Measurements from ENCODE around the gene IFRD2. TPM values are rescaled to one million over a fixed set of nuclear protein-coding genes. Genes with fewer than 3 reads are reported as not detected.

The IFRD2 gene
- total RNA-seq, 2 donors from 2014 or later, result 56.6 to 70.9 TPM

GRCh38 chr3:50338965-50339364, 46.7 kb upstream of the IFRD2 start:
- Histone ChIP-seq H3K27ac (ENCODE audit: low read depth, low read length) (no peak overlapping the region), H3K4me3 (ENCODE audit: low read length) (no peak overlapping the region), H3K4me1 (ENCODE audit: control insufficient read depth, insufficient read depth, low read length) (peaks cover 10% of the 10 kb centered on the region), H3K27me3 (ENCODE audit: control insufficient read depth, insufficient read depth, low read length, poor library complexity, severe bottlenecking) (peaks cover 56% of the 10 kb centered on the region), H3K9ac (ENCODE audit: extremely low read depth, low read length, poor library complexity, severe bottlenecking) (no peak overlapping the region), H3K9me3 (ENCODE audit: control insufficient read depth, low read length) (no peaks in the 10 kb centered on the region), H3K36me3 (ENCODE audit: control insufficient read depth, insufficient read depth, low read length) (peaks cover 4% of the 10 kb centered on the region)
- no peaks in the 10 kb centered on the region for H3K36me3 Mint-ChIP-seq (ENCODE audit: low read depth)
- TF ChIP-seq, protein P1, sequence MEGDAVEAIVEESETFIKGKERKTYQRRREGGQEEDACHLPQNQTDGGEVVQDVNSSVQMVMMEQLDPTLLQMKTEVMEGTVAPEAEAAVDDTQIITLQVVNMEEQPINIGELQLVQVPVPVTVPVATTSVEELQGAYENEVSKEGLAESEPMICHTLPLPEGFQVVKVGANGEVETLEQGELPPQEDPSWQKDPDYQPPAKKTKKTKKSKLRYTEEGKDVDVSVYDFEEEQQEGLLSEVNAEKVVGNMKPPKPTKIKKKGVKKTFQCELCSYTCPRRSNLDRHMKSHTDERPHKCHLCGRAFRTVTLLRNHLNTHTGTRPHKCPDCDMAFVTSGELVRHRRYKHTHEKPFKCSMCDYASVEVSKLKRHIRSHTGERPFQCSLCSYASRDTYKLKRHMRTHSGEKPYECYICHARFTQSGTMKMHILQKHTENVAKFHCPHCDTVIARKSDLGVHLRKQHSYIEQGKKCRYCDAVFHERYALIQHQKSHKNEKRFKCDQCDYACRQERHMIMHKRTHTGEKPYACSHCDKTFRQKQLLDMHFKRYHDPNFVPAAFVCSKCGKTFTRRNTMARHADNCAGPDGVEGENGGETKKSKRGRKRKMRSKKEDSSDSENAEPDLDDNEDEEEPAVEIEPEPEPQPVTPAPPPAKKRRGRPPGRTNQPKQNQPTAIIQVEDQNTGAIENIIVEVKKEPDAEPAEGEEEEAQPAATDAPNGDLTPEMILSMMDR (conservative IDR thresholded peaks at IDR 0.05), result no peak
- H3K27me3 Mint-ChIP-seq (ENCODE audit: insufficient read depth), result peaks cover 55% of the 10 kb centered on the region
- no peaks in the 10 kb centered on the region for H3K9me3 Mint-ChIP-seq
- no peak overlapping the region for H3K27ac Mint-ChIP-seq
- DNase-seq, result no peak
- H3K4me1 Mint-ChIP-seq, result peaks cover 10% of the 10 kb centered on the region
- H3K4me3 Mint-ChIP-seq, result peak overlapping the region; percentile 80
- WGBS, 2 experiments (ENCODE audit: insufficient coverage in 1 of 2, insufficient read length in 1 of 2), result 91 to 100% methylated on average over 3 to 5 of the region's 5 CpGs

DNA sequence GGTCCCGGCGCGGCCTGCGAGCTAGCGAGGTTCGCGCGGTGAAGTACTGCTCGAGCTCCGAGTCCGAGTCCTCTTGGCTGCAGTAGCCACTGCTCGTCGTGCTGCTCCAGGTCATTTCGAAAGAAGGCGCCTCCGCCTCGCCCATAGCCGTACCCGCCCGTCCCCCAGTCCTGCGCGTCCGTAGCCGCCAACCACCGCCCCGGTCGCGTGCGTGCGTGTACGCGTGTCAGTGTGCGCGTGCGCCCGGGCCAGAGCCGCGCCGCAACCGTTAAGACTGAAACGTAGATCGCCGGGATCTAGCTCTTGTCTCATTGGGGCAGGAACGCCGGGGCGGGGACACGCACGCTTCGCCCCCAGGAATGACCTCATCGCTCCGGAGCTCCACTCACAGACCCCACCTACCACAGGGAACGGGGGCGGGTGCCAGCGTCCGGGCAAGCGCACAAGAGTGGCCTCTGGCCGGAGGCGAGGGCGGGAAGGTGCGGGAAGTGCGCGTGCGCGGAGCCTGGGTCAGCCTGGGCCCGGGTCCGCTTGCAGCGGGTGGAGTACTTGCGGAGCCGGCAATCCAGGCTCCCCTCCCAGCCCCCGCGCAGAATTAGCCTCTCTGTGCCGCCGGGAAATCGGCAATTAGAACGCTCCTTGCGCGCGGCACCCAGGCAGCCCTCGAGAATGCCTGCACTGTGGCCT, 45.1 kb upstream of the IFRD2 start:
- Histone ChIP-seq H3K4me1 (ENCODE audit: control insufficient read depth, insufficient read depth, low read length) (peaks cover 10% of the 10 kb centered on the region), H3K36me3 (ENCODE audit: control insufficient read depth, insufficient read depth, low read length) (peaks cover 10% of the 10 kb centered on the region), H3K9ac (ENCODE audit: extremely low read depth, low read length, poor library complexity, severe bottlenecking) (peak overlapping the region; percentile 64), H3K27ac (ENCODE audit: low read depth, low read length) (peak overlapping the region; percentile 67), H3K4me3 (ENCODE audit: low read length) (peak overlapping the region; percentile 92), H3K27me3 (ENCODE audit: control insufficient read depth, insufficient read depth, low read length, poor library complexity, severe bottlenecking) (peaks cover 43% of the 10 kb centered on the region), H3K9me3 (ENCODE audit: control insufficient read depth, low read length) (no peaks in the 10 kb centered on the region)
- Mint-ChIP-seq H3K9me3 (no peaks in the 10 kb centered on the region), H3K27ac (peak overlapping the region; percentile 98), H3K27me3 (ENCODE audit: insufficient read depth) (peaks cover 41% of the 10 kb centered on the region), H3K4me1 (peaks cover 10% of the 10 kb centered on the region), H3K4me3 (peak overlapping the region; percentile 80), H3K36me3 (ENCODE audit: low read depth) (peaks cover 6% of the 10 kb centered on the region)
- TF ChIP-seq, protein P1 (conservative IDR thresholded peaks at IDR 0.05), result no peak
- peak; percentile 100 for DNase-seq
- 0 to 1% methylated on average over 13 to 79 of the region's 79 CpGs for WGBS, 2 experiments (ENCODE audit: insufficient coverage in 1 of 2, insufficient read length in 1 of 2)

DNA sequence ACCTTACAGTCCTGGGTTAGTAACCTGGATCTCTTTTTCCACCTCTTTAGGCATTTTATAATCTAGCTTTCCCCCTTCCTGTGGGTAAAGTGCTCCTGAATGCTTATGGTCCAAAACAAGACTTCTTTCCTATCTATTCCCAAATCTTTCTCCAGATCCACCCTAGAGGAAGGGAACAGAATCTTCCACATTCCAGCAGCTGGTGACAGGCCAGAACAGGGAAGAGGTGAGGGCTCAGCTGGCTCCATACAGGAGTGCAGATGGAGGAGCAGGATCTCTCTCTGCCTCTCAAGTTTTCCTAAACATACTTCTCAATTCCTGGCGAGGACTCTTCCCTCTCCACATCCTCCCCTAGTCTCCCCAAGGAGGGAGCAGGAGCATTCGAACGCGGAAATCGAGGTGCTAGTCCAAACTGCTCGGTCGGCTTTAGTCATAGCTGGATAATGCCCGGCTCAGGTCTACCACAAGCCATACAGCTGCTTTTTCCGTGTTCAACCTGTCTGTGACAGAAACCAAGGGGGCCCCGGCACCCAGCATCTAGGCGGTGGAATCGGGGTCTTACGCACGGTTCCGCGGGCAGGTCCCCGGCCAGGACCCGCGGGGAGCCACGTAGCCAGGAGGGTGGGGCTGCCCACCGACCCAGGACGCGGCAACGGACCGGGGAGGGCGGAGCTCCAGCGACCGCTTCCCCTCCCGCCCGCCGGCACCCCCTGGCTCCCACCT, 44.4 kb upstream of the IFRD2 start:
- peaks cover 34% of the 10 kb centered on the region for H3K27me3 Mint-ChIP-seq (ENCODE audit: insufficient read depth)
- peaks cover 10% of the 10 kb centered on the region for H3K36me3 Mint-ChIP-seq (ENCODE audit: low read depth)
- DNase-seq, result no peak
- peak overlapping the region; percentile 92 for H3K4me3 ChIP-seq (ENCODE audit: low read length)
- peak overlapping the region; percentile 67 for H3K27ac ChIP-seq (ENCODE audit: low read depth, low read length)
- peak overlapping the region; percentile 64 for H3K9ac ChIP-seq (ENCODE audit: extremely low read depth, low read length, poor library complexity, severe bottlenecking)
- 0% methylated on average over 15 to 31 of the region's 31 CpGs for WGBS, 2 experiments (ENCODE audit: insufficient coverage in 1 of 2, insufficient read length in 1 of 2)
- no peaks in the 10 kb centered on the region for H3K9me3 ChIP-seq (ENCODE audit: control insufficient read depth, low read length)
- H3K36me3 ChIP-seq (ENCODE audit: control insufficient read depth, insufficient read depth, low read length), result peaks cover 17% of the 10 kb centered on the region
- peak overlapping the region; percentile 98 for H3K27ac Mint-ChIP-seq
- H3K27me3 ChIP-seq (ENCODE audit: control insufficient read depth, insufficient read depth, low read length, poor library complexity, severe bottlenecking), result peaks cover 36% of the 10 kb centered on the region
- no peaks in the 10 kb centered on the region for H3K9me3 Mint-ChIP-seq
- peaks cover 10% of the 10 kb centered on the region for H3K4me1 Mint-ChIP-seq
- TF ChIP-seq, protein P1 (conservative IDR thresholded peaks at IDR 0.05), result peak; percentile 50
- H3K4me1 ChIP-seq (ENCODE audit: control insufficient read depth, insufficient read depth, low read length), result peaks cover 10% of the 10 kb centered on the region
- H3K4me3 Mint-ChIP-seq, result peak overlapping the region; percentile 80
